SKM-1 treated with dmso at 0.1 percent for 144 hours (cell line): ENCODE measurements around the gene SNRNP200.
A peak's percentile ranks its signal among the peaks of the same experiment; 100 is the strongest.

Experiments
- DNase-seq: peaks from one replicate; lab custom pipeline; 2025; ENCODE audit not compliant: unreplicated experiment; lab: John Stamatoyannopoulos, UW

SNRNP200 gene

DNA sequence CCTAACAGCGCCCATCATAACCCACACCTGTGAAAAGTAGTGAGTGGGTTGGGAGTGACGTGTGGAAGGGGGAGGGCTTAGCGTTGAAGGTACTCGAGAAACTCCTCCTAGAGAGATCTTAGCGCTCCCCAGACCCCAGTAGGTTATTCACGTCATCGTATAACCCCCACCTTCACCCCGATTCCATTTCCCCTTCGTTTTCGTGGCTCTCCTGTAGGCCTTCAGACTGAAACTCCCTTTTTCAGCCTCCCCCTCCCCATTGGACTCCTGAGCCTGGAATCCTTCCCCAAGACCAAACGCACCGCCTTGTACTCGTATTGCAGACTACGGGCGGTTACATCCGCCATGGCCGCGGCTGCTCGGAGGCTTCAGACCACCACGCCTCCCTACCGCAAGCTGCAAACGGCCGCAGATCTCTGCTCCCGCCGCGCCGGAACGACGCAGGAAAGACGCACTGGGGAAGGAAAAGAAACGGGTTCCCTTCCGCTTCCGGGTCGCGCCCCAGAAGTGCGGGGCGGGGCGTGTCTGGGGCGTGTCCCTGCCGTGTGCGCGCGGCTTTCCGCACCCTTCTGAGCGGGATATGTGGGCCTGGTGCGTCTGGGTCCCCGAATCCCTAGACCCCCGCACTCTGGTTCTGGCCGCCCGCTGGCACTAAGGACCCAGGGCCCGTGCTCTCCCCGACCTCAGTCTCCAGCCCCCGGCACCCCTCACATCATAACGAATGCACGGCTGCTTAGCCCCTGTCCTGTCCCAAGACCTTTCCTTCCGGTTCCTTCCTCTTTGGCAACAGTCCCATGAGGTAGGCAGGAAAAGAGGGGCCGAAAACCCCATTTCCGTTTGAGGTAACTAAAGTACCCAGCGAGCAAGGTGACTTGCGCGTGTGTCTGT is at the start of gene SNRNP200:
TSS of gene SNRNP200 (minus strand) at position 456 of the 888 bp plus-strand sequence. CDS start at position 347, 109 bp downstream.
- DNase-seq: peak; percentile 81

DNA sequence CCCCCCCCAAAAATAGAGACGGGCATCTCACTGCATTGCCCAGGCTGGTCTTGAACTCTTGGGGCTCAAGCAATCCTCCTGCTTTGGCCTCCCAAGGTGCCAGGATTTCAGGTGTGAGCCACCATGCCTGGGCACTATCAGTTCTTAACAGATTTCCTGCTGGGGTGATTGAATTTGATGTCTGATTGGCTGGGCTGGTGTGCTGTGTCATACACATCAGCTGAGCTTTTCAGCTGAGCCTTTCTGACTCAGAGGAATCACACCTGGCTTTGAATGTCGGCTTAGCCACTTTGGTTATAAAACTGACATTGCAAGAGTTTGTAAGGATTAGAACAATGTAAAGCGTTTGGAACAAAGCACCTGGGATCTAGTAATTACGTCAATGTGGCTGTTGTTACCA is 49.1 kb upstream of the SNRNP200 start:
- DNase-seq: no peak

DNA sequence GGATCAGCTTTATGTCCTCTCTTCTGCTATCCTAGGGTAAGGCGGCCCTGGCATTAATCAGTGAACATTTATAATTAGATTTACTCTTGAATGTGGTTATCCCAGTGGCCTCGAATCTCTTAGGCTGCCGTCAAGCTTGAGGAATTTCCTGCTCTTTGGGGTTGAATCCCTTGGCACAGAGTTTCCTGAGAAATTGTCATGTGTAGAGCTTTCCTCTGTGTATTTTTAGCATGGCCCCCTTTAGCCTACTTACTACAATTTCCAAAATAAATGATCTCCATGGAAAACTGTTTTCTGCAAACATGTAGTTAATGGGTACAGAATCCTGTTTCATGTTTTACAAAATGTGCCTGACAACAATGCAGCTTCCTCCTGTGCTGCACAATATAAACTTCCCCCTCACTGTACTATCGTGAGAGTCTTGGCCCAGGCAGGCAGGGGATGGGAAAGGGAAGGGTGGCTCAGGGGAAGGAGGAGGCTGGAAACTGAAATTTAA is 48.3 kb upstream of the SNRNP200 start:
- DNase-seq: no peak

DNA sequence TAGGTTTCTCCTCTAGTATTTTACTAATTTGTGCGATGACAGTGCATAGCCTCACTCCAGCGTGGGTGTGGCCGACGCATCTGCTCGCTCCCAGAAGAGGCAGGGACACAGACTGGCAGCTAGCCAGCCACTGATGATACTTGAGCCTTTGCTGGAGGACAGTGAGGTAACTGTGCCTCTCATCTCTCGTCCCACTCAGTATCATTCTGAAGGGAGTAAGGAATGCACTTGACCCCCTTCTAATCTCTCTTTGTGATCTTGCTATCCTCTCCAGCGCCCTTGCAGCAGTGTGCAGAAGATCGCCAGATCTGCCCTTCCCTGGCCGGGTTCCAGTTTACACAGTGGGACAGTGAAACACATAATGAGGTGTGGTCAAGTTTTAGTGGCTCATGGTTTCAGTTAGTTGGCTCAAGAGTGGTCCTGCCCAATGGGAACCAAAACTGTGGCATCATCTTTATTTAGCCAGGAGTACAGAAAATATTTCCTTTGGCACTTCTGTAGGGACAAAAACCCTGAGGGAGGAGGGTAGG is 47.8 kb upstream of the SNRNP200 start:
- no peak for DNase-seq

DNA sequence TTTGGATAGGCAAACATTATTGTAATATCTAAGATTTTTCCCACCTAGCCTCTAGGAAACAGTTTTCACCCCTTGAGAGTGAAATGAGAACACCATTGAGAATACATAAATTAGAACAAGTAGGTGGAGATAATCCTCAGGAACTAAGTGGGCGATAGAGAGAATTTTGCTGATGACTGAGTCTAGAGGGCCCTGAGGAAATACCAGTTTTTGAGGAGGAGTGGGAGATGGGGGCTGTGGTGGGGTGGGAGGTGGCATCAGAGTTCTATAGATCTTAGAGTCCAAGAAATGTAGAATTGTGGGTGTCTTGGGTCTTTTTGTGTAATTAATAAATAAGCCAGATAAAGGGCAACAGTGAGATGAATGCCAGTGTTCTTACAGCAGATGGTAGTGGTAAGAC is 42.0 kb upstream of the SNRNP200 start:
- no peak for DNase-seq

DNA sequence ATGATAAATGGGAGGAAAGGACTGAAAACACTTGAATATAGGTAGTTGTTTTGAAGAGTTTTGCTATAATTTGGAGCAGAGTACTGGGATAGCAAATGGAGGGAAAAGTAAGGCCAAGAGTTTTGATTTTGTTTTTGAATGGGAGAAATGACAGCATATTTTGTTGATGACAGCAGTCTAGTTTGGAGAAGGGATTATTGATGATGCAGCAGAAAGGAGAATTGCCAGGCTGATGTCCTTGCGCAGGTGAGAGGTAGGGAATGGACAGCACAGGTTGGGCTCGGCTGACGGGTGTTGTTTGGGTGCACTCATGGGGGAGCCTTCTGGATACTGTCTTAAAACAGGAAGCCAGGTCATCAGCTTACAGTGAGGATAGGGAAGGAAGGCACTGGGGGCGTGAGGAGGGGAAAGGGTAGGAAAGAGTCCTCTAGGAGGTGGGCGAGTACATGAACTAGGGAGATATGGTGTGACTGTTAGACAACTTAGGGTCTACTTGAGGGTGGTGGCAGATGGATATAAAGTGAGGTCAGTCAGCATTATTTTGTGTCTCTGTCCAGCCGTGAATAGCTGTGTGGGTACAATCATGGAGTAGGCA is 40.6 kb upstream of the SNRNP200 start:
- no peak for DNase-seq

DNA sequence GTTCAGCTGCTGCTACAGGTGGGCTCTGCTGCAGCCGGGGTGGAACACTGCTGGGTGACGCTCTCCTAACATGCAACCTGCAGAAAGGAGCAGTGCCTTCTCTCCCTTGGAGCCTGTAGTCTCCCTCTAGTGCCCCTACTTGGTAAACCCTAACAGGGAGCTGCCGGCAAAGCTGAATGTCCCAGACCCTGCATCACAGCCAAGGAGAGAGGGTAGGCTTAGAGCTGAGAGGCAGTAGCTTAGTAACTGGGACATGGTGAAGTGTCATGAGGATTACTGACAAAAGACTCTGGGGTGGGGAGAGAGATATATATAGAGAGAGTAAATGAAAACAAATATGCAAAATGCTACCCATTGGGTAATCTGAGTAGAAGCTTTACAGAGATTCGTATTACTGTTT is 40.1 kb upstream of the SNRNP200 start:
- no peak for DNase-seq

DNA sequence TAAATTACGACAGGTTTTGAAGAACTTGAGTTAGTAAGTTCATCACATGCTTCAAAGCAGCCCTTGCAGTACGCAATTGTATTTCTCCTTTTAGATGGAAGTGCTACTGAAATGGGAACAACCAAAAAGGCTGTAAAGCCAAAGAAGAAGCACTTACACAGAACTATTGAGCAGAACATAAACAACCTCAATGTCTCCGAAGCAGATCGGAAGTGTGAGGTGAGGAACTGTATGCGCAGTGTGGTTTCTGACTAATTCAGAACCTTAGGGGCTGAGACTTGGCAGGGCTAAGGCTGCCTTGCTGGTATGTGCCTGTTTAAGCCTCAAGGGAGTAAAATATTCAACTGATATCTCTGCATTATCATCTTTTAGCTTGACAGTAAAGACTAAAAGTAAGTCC is 38.7 kb upstream of the SNRNP200 start:
- DNase-seq: no peak

DNA sequence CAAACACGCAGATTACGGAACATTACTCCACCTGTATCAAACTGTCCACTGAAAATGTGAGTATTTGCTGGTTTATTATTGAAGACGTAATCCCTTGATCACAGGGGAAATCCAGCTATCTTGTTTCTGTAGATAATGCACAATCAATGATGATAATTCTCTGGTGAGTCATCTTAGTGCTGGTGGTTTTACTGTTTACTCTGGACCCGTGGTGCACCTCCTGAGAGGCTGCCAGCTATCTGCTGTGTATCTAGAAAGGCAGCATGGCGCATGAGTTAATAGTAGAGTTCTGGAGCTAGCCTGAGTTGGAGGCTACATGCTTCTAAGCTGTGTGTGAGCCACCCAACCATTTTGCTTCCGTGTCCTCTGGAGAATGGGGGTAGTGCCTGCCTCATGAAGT is 36.7 kb upstream of the SNRNP200 start:
- no peak for DNase-seq

DNA sequence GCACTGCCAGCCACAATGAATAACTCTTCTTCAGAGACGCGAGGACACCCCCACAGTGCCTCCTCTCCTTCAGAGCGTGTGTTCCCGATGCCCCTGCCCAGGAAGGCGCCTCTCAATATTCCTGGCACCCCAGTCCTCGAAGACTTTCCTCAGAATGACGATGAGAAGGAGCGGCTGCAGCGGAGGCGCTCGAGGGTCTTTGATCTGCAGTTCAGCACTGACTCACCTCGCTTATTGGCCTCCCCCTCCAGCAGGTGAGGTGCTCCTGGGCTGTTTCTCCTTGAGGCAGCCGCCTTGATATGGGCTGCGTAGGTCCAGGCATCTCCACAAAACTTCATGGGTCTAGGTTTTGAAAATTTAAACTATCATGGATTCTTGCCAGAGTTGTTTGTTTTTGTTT is 36.3 kb upstream of the SNRNP200 start:
- no peak for DNase-seq

DNA sequence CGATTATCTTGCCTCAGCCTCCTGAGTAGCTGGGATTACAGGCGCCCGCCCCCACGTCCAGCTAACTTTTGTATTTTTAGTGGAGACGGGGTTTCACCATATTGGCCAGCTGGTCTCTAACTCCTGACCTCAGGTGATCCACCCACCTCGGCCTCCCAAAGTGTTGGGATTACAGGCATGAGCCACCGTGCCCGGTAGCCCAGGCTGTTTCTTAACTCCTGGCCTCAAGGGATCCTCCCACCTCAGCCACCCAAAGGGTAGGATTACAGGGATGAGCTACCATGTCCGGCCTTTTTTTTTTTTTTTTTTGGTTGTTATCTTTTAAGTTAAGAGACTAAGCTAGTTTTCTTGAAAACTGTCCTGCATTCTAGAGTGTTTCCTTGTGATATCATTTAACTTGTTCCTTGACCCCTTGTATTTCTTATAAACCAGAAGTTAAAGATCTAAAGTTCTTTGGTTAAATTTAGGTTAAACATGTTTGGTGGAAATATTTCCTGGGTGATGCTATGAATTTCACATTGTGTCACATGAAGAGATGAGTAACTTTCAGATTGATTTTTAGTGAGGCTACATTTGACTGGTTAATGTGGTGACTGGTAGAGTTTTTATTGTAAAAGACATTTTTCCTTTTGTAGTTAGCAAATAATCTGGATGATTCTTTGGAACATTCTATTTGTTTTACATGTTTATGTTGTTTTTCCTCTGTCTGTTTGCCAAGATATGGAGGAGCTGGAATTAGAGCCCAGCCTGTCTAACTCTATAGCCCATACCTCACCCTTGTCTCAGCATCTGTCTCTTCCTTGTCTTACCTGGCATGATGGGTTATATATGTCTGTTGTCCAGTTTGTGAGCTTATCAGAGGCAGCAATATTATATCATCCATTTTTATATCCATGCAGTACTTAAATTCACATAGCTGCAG is 35.4 kb upstream of the SNRNP200 start:
- DNase-seq: no peak

DNA sequence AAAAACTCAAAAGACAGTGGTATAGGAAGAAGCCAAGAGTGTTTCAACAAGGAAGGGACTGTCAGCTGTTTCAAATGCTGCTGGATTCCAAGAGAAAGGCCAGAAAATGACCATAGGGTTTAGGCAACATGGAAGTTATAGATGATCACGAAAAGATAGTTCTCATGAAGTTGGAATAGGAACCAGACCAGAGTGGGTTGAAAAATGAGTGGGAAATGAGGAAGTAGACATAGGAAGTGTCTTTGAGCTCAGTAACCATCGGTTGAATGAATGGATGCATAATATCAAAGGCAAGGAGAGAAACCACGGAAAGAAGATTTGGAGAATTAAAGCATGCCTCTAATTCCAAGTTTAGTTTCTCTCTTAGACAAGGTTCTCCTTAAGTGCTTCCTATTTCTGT is 31.5 kb upstream of the SNRNP200 start:
- DNase-seq: peak; percentile 72

DNA sequence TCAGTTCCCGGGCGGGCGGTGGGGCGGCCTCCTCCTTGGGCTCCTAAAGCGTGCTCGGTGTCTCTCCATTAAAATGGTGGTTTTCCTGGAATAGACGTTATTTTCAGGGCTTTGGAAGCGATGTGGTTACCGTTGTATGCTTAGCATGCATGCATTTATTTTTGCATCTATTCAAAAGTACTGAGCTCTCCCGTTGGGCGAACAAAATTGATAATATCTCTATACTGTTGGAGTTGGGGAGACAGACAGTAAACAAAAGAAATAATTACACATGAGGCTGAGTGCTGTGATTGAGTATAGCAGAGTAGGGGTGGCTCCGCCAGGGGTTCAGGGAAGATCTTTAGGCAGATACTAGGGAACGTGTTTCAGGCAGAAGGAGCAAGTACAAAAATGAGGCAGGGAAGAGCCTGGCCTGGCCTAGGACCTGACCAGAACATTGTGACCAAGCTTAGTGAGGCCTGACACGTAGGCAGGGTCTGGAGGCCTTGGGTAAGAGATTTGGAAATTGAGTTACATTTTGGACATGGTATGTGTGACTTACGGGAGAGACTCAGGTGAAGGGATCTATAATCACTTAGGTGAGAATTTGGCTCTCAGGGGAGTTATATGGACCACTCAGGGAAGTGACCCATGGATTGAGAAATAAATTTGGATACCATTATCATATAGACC is 30.9 kb upstream of the SNRNP200 start:
- no peak for DNase-seq

DNA sequence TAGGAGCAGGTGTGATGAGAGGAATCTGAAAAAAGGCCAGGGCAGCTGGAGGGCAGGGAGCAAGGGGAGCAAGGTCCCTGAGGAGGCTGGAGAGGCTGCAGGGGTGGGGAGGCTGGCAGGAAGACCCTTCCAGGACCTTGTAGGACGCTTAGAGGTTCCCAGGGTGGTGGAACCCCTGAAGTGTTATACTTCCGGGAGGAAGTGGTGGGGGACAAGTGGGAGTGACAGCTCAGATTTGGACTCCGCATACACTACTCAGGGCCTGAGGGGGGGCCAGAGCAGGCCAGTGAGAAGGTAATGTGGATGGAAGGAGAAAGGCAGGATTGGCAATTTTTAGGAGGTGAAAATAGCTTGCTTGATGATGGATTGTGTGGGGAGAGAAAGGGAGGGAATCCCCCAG is 28.4 kb upstream of the SNRNP200 start:
- DNase-seq: no peak

DNA sequence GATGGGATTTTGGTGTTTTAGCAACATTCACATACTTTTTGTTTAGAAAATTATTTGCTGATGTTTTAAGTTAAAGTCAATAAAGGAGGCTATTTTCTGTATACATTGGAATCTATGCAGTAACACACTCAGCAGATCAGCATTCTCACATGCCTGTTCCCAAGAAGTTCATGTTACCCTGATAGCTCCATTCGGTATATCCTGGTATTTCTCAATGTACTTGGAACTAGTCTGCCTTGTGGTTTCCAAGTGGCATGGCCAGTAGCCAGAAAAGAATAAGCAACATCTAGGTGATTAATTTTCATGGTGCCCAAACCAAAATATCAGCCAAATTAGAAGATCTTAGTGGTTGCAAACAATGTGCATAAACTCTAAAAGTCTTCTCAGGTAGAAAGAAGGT is 25.1 kb upstream of the SNRNP200 start:
- DNase-seq: no peak

DNA sequence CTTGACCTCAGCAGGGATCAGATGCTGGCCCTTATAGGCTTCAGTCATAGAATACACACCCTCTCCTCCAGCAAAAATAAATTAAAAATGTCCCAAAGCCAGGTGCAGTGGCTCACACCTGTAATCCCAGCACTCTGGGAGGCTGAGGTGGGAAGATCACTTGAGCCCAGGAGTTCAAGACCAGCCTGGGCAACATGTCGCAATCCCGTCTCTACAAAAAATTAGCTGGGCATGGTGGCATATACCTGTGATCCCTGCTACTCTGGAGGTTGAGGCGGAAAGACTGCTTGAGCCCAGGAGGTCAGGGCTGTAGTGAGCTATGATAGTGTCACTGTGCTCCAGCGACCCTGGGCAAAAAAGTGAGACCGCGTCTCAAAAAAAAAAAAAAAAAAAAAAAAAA is 24.5 kb upstream of the SNRNP200 start:
- DNase-seq: no peak

DNA sequence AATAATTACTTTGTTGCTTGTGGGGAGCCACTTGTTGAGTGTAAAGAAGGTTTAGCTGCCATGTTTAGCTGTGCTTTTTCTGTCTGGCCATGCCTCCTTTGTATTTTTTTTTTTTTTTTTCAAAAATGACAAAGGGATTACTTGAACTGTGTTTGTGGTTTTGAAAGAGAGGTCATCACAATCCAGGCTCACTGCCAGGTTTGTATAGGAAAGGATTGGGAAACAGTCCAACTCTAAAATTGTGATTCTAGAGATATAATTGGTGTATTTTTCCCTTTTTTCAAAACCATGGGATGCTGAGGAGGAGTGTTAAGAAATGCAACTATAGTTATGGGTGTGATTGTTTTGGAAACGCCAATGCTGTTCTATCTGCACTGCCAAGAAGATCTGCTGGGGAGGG is 24.1 kb upstream of the SNRNP200 start:
- no peak for DNase-seq

DNA sequence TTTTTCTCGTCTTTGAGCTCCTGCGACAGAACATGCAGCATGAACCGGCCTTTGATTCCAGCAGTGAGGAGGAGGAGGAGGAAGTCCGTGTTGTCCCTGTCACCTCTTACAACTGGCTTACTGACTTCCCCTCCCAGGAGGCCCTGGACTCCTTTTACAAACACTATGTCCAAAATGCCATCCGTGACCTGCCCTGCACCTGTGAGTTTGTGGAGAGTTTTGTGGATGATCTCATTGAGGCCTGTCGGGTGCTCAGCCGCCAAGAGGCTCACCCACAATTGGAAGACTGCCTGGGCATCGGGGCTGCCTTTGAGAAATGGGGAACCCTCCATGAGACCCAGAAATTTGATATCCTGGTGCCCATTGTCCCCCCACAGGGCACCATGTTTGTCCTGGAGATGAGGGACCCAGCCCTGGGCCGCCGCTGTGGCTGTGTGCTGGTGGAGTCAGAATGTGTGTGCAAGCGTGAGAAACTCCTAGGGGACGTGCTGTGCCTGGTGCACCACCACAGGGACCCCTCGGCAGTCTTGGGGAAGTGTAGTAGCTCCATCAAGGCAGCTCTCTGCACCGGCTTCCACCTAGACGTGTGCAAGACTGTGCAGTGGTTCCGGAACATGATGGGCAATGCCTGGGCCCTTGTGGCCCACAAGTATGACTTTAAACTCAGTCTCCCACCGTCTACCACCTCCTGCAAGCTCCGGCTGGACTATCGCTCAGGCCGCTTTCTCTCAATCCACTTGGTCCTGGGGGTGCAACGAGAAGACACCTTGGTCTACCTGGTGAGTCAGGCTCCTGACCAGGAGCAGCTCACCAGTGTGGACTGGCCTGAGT is 21.9 kb upstream of the SNRNP200 start:
- DNase-seq: no peak

DNA sequence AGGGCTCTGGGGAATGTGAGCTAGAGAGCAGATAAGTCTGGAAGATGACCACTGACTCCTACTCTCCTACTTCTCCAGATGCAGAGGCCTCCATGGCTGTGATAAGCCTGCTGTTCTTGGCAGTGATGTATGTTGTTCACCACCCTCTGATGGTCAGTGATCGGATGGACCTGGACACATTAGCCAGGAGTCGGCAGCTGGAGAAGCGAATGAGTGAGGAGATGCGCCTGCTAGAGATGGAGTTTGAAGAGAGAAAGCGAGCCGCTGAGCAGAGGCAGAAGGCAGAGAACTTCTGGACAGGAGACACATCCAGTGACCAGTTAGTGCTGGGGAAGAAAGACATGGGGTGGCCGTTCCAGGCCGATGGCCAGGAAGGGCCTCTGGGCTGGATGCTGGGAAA is 21.2 kb upstream of the SNRNP200 start:
- no peak for DNase-seq

DNA sequence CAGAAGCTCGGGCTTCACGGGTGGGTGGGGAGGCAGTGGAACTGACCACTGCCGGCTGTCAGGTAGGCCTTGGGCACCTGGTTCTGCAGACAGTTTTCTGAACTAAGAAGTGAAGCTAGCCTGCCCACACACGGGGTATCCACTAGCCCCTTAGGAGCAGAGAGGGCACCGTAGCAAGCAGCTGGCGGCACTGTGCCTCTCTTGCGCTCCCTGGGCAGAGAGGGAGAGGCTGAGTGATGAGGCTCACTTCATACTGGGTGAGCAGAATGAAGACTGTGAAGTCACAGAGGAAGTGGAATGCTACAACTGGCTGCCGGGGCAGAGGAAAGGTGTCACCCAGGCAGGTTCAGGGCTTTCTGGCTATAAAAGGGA is 20.5 kb upstream of the SNRNP200 start:
- no peak for DNase-seq
